Keratinocyte (primary cell): Measurements from ENCODE around the gene ABCB11. TPM values are rescaled to one million over a fixed set of nuclear protein-coding genes. Genes with fewer than 3 reads are reported as not detected.
A peak's percentile ranks its signal among the peaks of the same experiment; 100 is the strongest.

Source experiments
- DNase-seq: peaks from one replicate; pipeline ENCODE4 v3.0.0-alpha.2; 2011; ENCODE audit warnings: low read depth, missing footprints, low spot score
- FAIRE-seq: peaks from 2 replicates; lab custom pipeline; 2011; peaks lifted over from hg19 to GRCh38; lab: Jason Lieb, UNC
- H2AFZ ChIP-seq: 2 replicates; pipeline ENCODE4 v1.6.0; 2012; ENCODE audit warnings: low read length, control low read depth, inconsistent platforms; ENCODE audit not compliant: control insufficient read depth
- H3K27ac ChIP-seq: 2 replicates; pipeline ENCODE4 v1.5.1; 2011; ENCODE audit warnings: low read length; ENCODE audit not compliant: control insufficient read depth, insufficient read depth
- H3K27me3 ChIP-seq: 3 replicates; pipeline ENCODE4 v1.6.0; 2011; ENCODE audit warnings: low read length; ENCODE audit not compliant: control insufficient read depth, insufficient read depth; ENCODE audit errors: extremely low read depth
- H3K36me3 ChIP-seq, 2 experiments: 2 replicates in 1 of 2; 3 replicates in 1 of 2; pipeline ENCODE4 v1.5.1; 2011; ENCODE audit warnings: low read length in 2 of 2, mild to moderate bottlenecking in 1 of 2; ENCODE audit not compliant: control insufficient read depth in 2 of 2, insufficient read depth in 2 of 2; ENCODE audit errors: extremely low read depth in 1 of 2
- H3K4me1 ChIP-seq: 3 replicates; pipeline ENCODE4 v1.5.1; 2011; ENCODE audit warnings: low read length; ENCODE audit not compliant: control insufficient read depth, insufficient read depth; ENCODE audit errors: extremely low read depth
- H3K4me2 ChIP-seq: 3 replicates; pipeline ENCODE4 v1.6.0; 2011; ENCODE audit warnings: low read depth, low read length; ENCODE audit not compliant: control insufficient read depth, insufficient read depth; ENCODE audit errors: extremely low read depth
- H3K4me3 ChIP-seq, 3 experiments: fragments of 200-600 bp in 1 of 3; sonication (generic) in 1 of 3; 2 replicates in 2 of 3; 3 replicates in 1 of 3; pipeline ENCODE4 v1.5.1; 2011 to 2016; ENCODE audit warnings: low read length in 3 of 3, mild to moderate bottlenecking in 3 of 3, control low read depth in 2 of 3, inconsistent platforms in 1 of 3, low read depth in 1 of 3, mixed read lengths in 1 of 3, mixed run types in 1 of 3, moderate library complexity in 1 of 3; ENCODE audit not compliant: control insufficient read depth in 2 of 3, insufficient read depth in 2 of 3; ENCODE audit errors: extremely low read depth in 1 of 3
- H3K79me2 ChIP-seq: 2 replicates; pipeline ENCODE4 v1.6.0; 2012; ENCODE audit warnings: low read length; ENCODE audit not compliant: control insufficient read depth, insufficient read depth
- H3K9ac ChIP-seq: 3 replicates; pipeline ENCODE4 v1.6.0; 2011; ENCODE audit warnings: low read length; ENCODE audit not compliant: control insufficient read depth, insufficient read depth; ENCODE audit errors: extremely low read depth
- H3K9me1 ChIP-seq: 3 replicates; pipeline ENCODE4 v1.6.0; 2011; ENCODE audit warnings: low read length; ENCODE audit not compliant: control insufficient read depth, insufficient read depth; ENCODE audit errors: extremely low read depth
- H3K9me3 ChIP-seq: 2 replicates; pipeline ENCODE4 v1.5.1; 2012; ENCODE audit warnings: low read depth, low read length; ENCODE audit not compliant: control insufficient read depth
- H4K20me1 ChIP-seq: 3 replicates; pipeline ENCODE4 v1.6.0; 2011; ENCODE audit warnings: low read length; ENCODE audit not compliant: control insufficient read depth, insufficient read depth; ENCODE audit errors: extremely low read depth
- CTCF ChIP-seq, 3 experiments: IDR thresholded peaks in 1 of 3; conservative IDR thresholded peaks in 1 of 3; optimal IDR thresholded peaks in 1 of 3; 2 replicates in 2 of 3; 3 replicates in 1 of 3; pipeline versions ENCODE3 to v1.5.1; 2011; ENCODE audit warnings: low read length in 3 of 3, mild to moderate bottlenecking in 3 of 3, moderate library complexity in 2 of 3, control low read depth in 1 of 3, inconsistent platforms in 1 of 3; ENCODE audit not compliant: insufficient read depth in 2 of 3; ENCODE audit errors: extremely low read depth in 1 of 3
- EZH2 ChIP-seq: IDR thresholded peaks from one replicate; pipeline ENCODE4 v1.6.1; 2012; ENCODE audit warnings: inconsistent platforms, mild to moderate bottlenecking, low read length, moderate library complexity
- dilution Hi-C: fragments of 300-500 bp; cut with MboI; formaldehyde crosslinking; loops from one replicate; pipeline ENCODE4 v1.7.0; 2020; ENCODE audit warnings: low sequenced_read_pairs; ENCODE audit not compliant: extremely low pct_ligation_motif_present
- polyA plus RNA-seq, 5 experiments: library from polyadenylated mRNA; depleted of rRNA in 3 of 5; stranded (reverse) in 3 of 5; stranded (forward) in 1 of 5; unstranded in 1 of 5; fragments of >200 nt; gene quantifications; 1 replicate in 1 of 5; 2 replicates in 3 of 5; 3 replicates in 1 of 5; pipeline versions ENCODE4 v1.2.1 to v1.2.3, GENCODE V29; 2011 to 2012; ENCODE audit warnings: missing spikeins in 2 of 5, low read depth in 1 of 5, low replicate concordance in 1 of 5

ABCB11 gene
- polyA plus RNA-seq, 1 donor (not counting 4 experiments of a cell fraction or from before 2014, with no cell fraction given) = 0.03 TPM

GRCh38 chr2:169071455-169071854 lies 40.3 kb upstream of the ABCB11 start:
- H3K4me3 ChIP-seq = no peak overlapping the region
- FAIRE-seq (peak; percentile 79), DNase-seq (no peak)
- dilution Hi-C loops = no loop called here
- no peak overlapping the region for H3K27ac ChIP-seq
- peak overlapping the region; percentile 7 for H3K4me2 ChIP-seq
- no peaks in the 10 kb centered on the region for H3K79me2 ChIP-seq
- TF ChIP-seq CTCF (optimal IDR thresholded peaks at IDR 0.05 in 1 of 3, IDR thresholded peaks at IDR 0.05 in 1 of 3, conservative IDR thresholded peaks at IDR 0.05 in 1 of 3; ENCODE audit: extremely low read depth in 1 of 3, insufficient read depth in 2 of 3, low read length in 3 of 3) (no peak), EZH2 (no peak)
- no peak overlapping the region for H3K9ac ChIP-seq
- no peaks in the 10 kb centered on the region for H3K36me3 ChIP-seq
- H2AFZ ChIP-seq = peak overlapping the region; percentile 65
- H3K27me3 ChIP-seq = no peaks in the 10 kb centered on the region
- H4K20me1 ChIP-seq = no peaks in the 10 kb centered on the region
- peaks cover 30% of the 10 kb centered on the region for H3K4me1 ChIP-seq
- no peaks in the 10 kb centered on the region for H3K9me3 ChIP-seq
- H3K9me1 ChIP-seq = no peaks in the 10 kb centered on the region

GRCh38 chr2:169069833-169070232 lies 38.7 kb upstream of the ABCB11 start:
- Histone ChIP-seq H3K9me3 (no peaks in the 10 kb centered on the region), H2AFZ (peak overlapping the region; percentile 44), H3K9ac (no peak overlapping the region), H3K36me3 (no peaks in the 10 kb centered on the region), H3K27me3 (no peaks in the 10 kb centered on the region), H3K79me2 (no peaks in the 10 kb centered on the region), H3K4me1 (peaks cover 30% of the 10 kb centered on the region), H3K4me3 (no peak overlapping the region), H3K4me2 (peak overlapping the region; percentile 53), H4K20me1 (no peaks in the 10 kb centered on the region), H3K27ac (no peak overlapping the region), H3K9me1 (no peaks in the 10 kb centered on the region)
- FAIRE-seq = no peak
- no peak for TF ChIP-seq EZH2
- no peak for TF ChIP-seq CTCF (optimal IDR thresholded peaks at IDR 0.05 in 1 of 3, IDR thresholded peaks at IDR 0.05 in 1 of 3, conservative IDR thresholded peaks at IDR 0.05 in 1 of 3; ENCODE audit: extremely low read depth in 1 of 3, insufficient read depth in 2 of 3, low read length in 3 of 3)
- DNase-seq = no peak
- dilution Hi-C loops = no loop called here
